GM23338 (cell line): Measurements from ENCODE around the gene CNOT6.

Experiments used
- TF ChIP-seq, protein P1 (sequence below), 2 experiments: fragments of 200-600 bp in 1 of 2; sonication (generic) in 1 of 2; conservative IDR thresholded peaks; 2 replicates each; pipeline versions ENCODE4 v1.5.1 to v1.6.1; 2016 to 2017; ENCODE audit warnings: antibody characterized with exemption in 2 of 2, low read depth in 2 of 2, mild to moderate bottlenecking in 2 of 2, moderate library complexity in 1 of 2
- TF ChIP-seq, protein P2 (sequence below): fragments of 250-450 bp; sonication (Bioruptor Pico); IDR thresholded peaks from 2 replicates; pipeline ENCODE4 v1.5.0; 2020; ENCODE audit warnings: mild to moderate bottlenecking, moderate library complexity
- TF ChIP-seq, protein P3 (sequence below): IDR thresholded peaks from 2 replicates; pipeline ENCODE4 v1.6.1; 2016; ENCODE audit warnings: antibody characterized with exemption

DNA sequence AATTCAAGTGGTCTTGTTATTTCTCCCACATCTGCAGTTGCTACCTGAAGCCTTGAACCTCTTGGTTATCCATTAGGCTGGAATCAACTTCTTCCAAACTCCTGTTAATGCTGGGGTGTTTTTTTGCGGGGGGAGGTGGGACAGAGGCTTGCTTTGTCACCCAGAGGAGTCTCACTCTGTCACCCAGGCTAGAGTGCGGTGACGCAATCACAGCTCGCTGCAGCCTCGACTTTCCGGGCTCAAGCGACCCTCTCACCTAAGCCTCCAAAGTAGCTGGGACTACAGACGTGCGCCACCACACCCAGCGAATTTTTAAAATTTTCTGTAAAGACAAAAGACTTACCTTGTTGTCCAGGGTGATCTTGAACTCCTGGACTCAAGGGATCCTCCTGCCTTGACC is 92.7 kb downstream of the CNOT6 start:
- TF ChIP-seq, protein P1, sequence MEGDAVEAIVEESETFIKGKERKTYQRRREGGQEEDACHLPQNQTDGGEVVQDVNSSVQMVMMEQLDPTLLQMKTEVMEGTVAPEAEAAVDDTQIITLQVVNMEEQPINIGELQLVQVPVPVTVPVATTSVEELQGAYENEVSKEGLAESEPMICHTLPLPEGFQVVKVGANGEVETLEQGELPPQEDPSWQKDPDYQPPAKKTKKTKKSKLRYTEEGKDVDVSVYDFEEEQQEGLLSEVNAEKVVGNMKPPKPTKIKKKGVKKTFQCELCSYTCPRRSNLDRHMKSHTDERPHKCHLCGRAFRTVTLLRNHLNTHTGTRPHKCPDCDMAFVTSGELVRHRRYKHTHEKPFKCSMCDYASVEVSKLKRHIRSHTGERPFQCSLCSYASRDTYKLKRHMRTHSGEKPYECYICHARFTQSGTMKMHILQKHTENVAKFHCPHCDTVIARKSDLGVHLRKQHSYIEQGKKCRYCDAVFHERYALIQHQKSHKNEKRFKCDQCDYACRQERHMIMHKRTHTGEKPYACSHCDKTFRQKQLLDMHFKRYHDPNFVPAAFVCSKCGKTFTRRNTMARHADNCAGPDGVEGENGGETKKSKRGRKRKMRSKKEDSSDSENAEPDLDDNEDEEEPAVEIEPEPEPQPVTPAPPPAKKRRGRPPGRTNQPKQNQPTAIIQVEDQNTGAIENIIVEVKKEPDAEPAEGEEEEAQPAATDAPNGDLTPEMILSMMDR (conservative IDR thresholded peaks at IDR 0.05; ENCODE audit: low read depth in 2 of 2), result no peak
- TF ChIP-seq, protein P2, sequence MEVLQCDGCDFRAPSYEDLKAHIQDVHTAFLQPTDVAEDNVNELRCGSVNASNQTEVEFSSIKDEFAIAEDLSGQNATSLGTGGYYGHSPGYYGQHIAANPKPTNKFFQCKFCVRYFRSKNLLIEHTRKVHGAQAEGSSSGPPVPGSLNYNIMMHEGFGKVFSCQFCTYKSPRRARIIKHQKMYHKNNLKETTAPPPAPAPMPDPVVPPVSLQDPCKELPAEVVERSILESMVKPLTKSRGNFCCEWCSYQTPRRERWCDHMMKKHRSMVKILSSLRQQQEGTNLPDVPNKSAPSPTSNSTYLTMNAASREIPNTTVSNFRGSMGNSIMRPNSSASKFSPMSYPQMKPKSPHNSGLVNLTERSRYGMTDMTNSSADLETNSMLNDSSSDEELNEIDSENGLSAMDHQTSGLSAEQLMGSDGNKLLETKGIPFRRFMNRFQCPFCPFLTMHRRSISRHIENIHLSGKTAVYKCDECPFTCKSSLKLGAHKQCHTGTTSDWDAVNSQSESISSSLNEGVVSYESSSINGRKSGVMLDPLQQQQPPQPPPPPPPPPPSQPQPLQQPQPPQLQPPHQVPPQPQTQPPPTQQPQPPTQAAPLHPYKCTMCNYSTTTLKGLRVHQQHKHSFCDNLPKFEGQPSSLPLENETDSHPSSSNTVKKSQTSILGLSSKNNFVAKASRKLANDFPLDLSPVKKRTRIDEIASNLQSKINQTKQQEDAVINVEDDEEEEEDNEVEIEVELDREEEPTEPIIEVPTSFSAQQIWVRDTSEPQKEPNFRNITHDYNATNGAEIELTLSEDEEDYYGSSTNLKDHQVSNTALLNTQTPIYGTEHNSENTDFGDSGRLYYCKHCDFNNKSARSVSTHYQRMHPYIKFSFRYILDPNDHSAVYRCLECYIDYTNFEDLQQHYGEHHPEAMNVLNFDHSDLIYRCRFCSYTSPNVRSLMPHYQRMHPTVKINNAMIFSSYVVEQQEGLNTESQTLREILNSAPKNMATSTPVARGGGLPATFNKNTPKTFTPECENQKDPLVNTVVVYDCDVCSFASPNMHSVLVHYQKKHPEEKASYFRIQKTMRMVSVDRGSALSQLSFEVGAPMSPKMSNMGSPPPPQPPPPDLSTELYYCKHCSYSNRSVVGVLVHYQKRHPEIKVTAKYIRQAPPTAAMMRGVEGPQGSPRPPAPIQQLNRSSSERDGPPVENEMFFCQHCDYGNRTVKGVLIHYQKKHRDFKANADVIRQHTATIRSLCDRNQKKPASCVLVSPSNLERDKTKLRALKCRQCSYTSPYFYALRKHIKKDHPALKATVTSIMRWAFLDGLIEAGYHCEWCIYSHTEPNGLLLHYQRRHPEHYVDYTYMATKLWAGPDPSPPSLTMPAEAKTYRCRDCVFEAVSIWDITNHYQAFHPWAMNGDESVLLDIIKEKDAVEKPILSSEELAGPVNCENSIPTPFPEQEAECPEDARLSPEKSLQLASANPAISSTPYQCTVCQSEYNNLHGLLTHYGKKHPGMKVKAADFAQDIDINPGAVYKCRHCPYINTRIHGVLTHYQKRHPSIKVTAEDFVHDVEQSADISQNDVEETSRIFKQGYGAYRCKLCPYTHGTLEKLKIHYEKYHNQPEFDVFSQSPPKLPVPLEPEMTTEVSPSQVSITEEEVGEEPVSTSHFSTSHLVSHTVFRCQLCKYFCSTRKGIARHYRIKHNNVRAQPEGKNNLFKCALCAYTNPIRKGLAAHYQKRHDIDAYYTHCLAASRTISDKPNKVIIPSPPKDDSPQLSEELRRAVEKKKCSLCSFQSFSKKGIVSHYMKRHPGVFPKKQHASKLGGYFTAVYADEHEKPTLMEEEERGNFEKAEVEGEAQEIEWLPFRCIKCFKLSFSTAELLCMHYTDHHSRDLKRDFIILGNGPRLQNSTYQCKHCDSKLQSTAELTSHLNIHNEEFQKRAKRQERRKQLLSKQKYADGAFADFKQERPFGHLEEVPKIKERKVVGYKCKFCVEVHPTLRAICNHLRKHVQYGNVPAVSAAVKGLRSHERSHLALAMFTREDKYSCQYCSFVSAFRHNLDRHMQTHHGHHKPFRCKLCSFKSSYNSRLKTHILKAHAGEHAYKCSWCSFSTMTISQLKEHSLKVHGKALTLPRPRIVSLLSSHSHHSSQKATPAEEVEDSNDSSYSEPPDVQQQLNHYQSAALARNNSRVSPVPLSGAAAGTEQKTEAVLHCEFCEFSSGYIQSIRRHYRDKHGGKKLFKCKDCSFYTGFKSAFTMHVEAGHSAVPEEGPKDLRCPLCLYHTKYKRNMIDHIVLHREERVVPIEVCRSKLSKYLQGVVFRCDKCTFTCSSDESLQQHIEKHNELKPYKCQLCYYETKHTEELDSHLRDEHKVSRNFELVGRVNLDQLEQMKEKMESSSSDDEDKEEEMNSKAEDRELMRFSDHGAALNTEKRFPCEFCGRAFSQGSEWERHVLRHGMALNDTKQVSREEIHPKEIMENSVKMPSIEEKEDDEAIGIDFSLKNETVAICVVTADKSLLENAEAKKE (CRISPR knock-in tag), result no peak
- TF ChIP-seq, protein P3, sequence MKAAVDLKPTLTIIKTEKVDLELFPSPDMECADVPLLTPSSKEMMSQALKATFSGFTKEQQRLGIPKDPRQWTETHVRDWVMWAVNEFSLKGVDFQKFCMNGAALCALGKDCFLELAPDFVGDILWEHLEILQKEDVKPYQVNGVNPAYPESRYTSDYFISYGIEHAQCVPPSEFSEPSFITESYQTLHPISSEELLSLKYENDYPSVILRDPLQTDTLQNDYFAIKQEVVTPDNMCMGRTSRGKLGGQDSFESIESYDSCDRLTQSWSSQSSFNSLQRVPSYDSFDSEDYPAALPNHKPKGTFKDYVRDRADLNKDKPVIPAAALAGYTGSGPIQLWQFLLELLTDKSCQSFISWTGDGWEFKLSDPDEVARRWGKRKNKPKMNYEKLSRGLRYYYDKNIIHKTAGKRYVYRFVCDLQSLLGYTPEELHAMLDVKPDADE, result no peak
